ENCODE data around the gene LSS. TPM values are rescaled to one million over a fixed set of nuclear protein-coding genes. Genes with fewer than 3 reads are reported as not detected.
A peak's percentile ranks its signal among the peaks of the same experiment; 100 is the strongest.
"Not testable (repeated sequence)": the region's sequence is repeated elsewhere in the genome, so short reads cannot be mapped to it uniquely, and the experiment has no call there.

Gene LSS
- total RNA-seq, 1 donor from 2014 or later: 43.7 TPM

GRCh38 chr21:46148106-46148505, 80.5 kb downstream of the LSS start:
- no peak for TF ChIP-seq CTCF (IDR thresholded peaks at IDR 0.05; ENCODE audit: insufficient read depth, low read length, severe bottlenecking)
- Histone ChIP-seq H3K4me3 (ENCODE audit: low read depth, low read length) (no peak overlapping the region), H3K27me3 (ENCODE audit: control insufficient read depth, insufficient read depth, low read length) (no peaks in the 10 kb centered on the region), H3K36me3 (ENCODE audit: control insufficient read depth, insufficient read depth, low read length) (no peaks in the 10 kb centered on the region)
- no peak for FAIRE-seq
- no peak for DNase-seq (ENCODE audit: low read depth)

GRCh38 chr21:46147429-46147828, 81.1 kb downstream of the LSS start:
- not testable (repeated sequence) for H3K36me3 ChIP-seq (ENCODE audit: control insufficient read depth, insufficient read depth, low read length); FAIRE-seq; H3K4me3 ChIP-seq (ENCODE audit: low read depth, low read length); H3K27me3 ChIP-seq (ENCODE audit: control insufficient read depth, insufficient read depth, low read length)
- peak; percentile 70 for TF ChIP-seq CTCF (IDR thresholded peaks at IDR 0.05; ENCODE audit: insufficient read depth, low read length, severe bottlenecking)
- peak; percentile 33 for DNase-seq (ENCODE audit: low read depth)

GRCh38 chr21:46146856-46147255, 81.7 kb downstream of the LSS start:
- DNase-seq (ENCODE audit: low read depth) (no peak), FAIRE-seq (no peak)
- Histone ChIP-seq H3K4me3 (ENCODE audit: low read depth, low read length) (no peak overlapping the region), H3K36me3 (ENCODE audit: control insufficient read depth, insufficient read depth, low read length) (no peaks in the 10 kb centered on the region), H3K27me3 (ENCODE audit: control insufficient read depth, insufficient read depth, low read length) (no peaks in the 10 kb centered on the region)
- TF ChIP-seq CTCF (IDR thresholded peaks at IDR 0.05; ENCODE audit: insufficient read depth, low read length, severe bottlenecking): no peak

GRCh38 chr21:46145840-46146691, 82.5 kb downstream of the LSS start:
- Histone ChIP-seq H3K4me3 (ENCODE audit: low read depth, low read length) (no peak overlapping the region), H3K36me3 (ENCODE audit: control insufficient read depth, insufficient read depth, low read length) (no peaks in the 10 kb centered on the region), H3K27me3 (ENCODE audit: control insufficient read depth, insufficient read depth, low read length) (no peaks in the 10 kb centered on the region)
- TF ChIP-seq CTCF (IDR thresholded peaks at IDR 0.05; ENCODE audit: insufficient read depth, low read length, severe bottlenecking): no peak
- FAIRE-seq (no peak), DNase-seq (ENCODE audit: low read depth) (no peak)

- Histone ChIP-seq H3K36me3 (ENCODE audit: control insufficient read depth, insufficient read depth, low read length) (no peaks in the 10 kb centered on the region), H3K4me3 (ENCODE audit: low read depth, low read length) (no peak overlapping the region), H3K27me3 (ENCODE audit: control insufficient read depth, insufficient read depth, low read length) (no peaks in the 10 kb centered on the region)
- no peak for DNase-seq (ENCODE audit: low read depth)
- FAIRE-seq: no peak
- no peak for TF ChIP-seq CTCF (IDR thresholded peaks at IDR 0.05; ENCODE audit: insufficient read depth, low read length, severe bottlenecking)
These were observed 83.3 kb downstream of the LSS start for GRCh38 chr21:46145159-46145839.
